SK-N-SH treated with all-trans-retinoic acid at 6 μM for 48 hours (cell line): ENCODE measurements around the gene ANKRD12.

Experiments used
- ATAC-seq: fragments of 200-7000 bp; cut with Tn5 transposase; 3 replicates; pipeline ENCODE4 v1.9.1; 2020; ENCODE audit warnings: mild to moderate bottlenecking, moderate library complexity
- BACH2 ChIP-seq: fragments of 250-450 bp; sonication (Bioruptor Pico); IDR thresholded peaks from 2 replicates; pipeline ENCODE4 v1.9.0; 2021; ENCODE audit warnings: mild to moderate bottlenecking, borderline replicate concordance
- CSDC2 ChIP-seq: fragments of 250-450 bp; sonication (Bioruptor Pico); IDR thresholded peaks from 2 replicates; pipeline ENCODE4 v1.5.0; 2020; ENCODE audit warnings: mild to moderate bottlenecking, moderate library complexity
- ESRRG ChIP-seq: fragments of 250-450 bp; sonication (Bioruptor Pico); IDR thresholded peaks from 2 replicates; pipeline ENCODE4 v1.6.1; 2021; ENCODE audit warnings: mild to moderate bottlenecking
- GLIS3 ChIP-seq: fragments of 250-450 bp; sonication (Bioruptor Pico); IDR thresholded peaks from 2 replicates; pipeline ENCODE4 v1.5.0; 2020; ENCODE audit warnings: mild to moderate bottlenecking, moderate library complexity
- ISL1 ChIP-seq: fragments of 250-450 bp; sonication (Bioruptor Pico); IDR thresholded peaks from 2 replicates; pipeline ENCODE4 v2.1.2; 2022; ENCODE audit warnings: mild to moderate bottlenecking, moderate library complexity
- OSR1 ChIP-seq: fragments of 250-450 bp; sonication (Bioruptor Pico); IDR thresholded peaks from 2 replicates; pipeline ENCODE4 v1.8.0; 2022; ENCODE audit warnings: moderate library complexity, mild to moderate bottlenecking, inconsistent platforms
- RARB ChIP-seq: fragments of 250-450 bp; sonication (Bioruptor Pico); IDR thresholded peaks from 2 replicates; pipeline ENCODE4 v1.8.0; 2021; ENCODE audit warnings: mild to moderate bottlenecking, moderate library complexity
- TOX ChIP-seq: fragments of 250-450 bp; sonication (Bioruptor Pico); IDR thresholded peaks from 2 replicates; pipeline ENCODE4 v1.8.0; 2021; ENCODE audit warnings: mild to moderate bottlenecking, moderate library complexity, borderline replicate concordance
- ZFP3 ChIP-seq: fragments of 250-450 bp; sonication (Bioruptor Pico); IDR thresholded peaks from 2 replicates; pipeline ENCODE4 v1.5.0; 2020; ENCODE audit warnings: mild to moderate bottlenecking, moderate library complexity
- ZFP30 ChIP-seq: fragments of 450-650 bp; formaldehyde crosslinking; IDR thresholded peaks from 2 replicates; pipeline ENCODE4 v1.5.0; 2022; ENCODE audit warnings: mild to moderate bottlenecking, moderate library complexity
- ZNF8 ChIP-seq: fragments of 450-650 bp; formaldehyde crosslinking; IDR thresholded peaks from 2 replicates; pipeline ENCODE4 v1.5.0; 2020; ENCODE audit warnings: mild to moderate bottlenecking, moderate library complexity
- TF ChIP-seq, protein P1 (sequence below): fragments of 250-450 bp; sonication (Bioruptor Pico); IDR thresholded peaks from 2 replicates; pipeline ENCODE4 v1.5.0; 2020; ENCODE audit warnings: mild to moderate bottlenecking, moderate library complexity
- TF ChIP-seq, protein P2 (sequence below): fragments of 250-450 bp; sonication (Bioruptor Pico); IDR thresholded peaks from 2 replicates; pipeline ENCODE4 v1.8.0; 2021; ENCODE audit warnings: low read depth, mild to moderate bottlenecking, moderate library complexity, borderline replicate concordance
- TF ChIP-seq, protein P3 (sequence below): fragments of 250-450 bp; sonication (Bioruptor Pico); IDR thresholded peaks from 2 replicates; pipeline ENCODE4 v1.5.1; 2021; ENCODE audit warnings: mild to moderate bottlenecking, moderate library complexity
- TF ChIP-seq, protein P4 (sequence below): fragments of 250-450 bp; sonication (Bioruptor Pico); IDR thresholded peaks from 2 replicates; pipeline ENCODE4 v1.8.0; 2020; ENCODE audit warnings: mild to moderate bottlenecking, moderate library complexity, borderline replicate concordance
- TF ChIP-seq, protein P5 (sequence below): fragments of 250-450 bp; sonication (Bioruptor Pico); IDR thresholded peaks from 2 replicates; pipeline ENCODE4 v1.5.1; 2020; ENCODE audit warnings: low read depth, mild to moderate bottlenecking, moderate library complexity

ANKRD12 gene

DNA sequence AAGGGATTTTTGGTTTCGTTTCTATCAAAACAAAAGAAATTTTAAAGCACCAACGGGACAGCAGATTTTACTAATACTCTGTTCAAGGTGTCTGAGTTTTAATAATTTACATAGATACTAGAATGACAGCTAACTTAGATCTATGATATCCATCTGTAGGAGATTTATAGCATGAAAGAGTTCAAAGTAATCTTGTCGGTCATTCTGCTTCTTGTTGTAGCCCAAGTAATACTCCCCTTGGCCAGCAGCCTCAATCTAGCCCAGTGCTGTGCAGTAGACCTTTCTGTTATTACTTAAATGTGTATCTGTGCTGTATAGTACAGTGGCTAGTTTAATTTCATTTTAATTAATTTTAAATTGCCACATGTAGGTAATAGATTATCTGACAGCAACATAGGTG lies 44.7 kb downstream of the ANKRD12 start:
- TF ChIP-seq, protein P1, sequence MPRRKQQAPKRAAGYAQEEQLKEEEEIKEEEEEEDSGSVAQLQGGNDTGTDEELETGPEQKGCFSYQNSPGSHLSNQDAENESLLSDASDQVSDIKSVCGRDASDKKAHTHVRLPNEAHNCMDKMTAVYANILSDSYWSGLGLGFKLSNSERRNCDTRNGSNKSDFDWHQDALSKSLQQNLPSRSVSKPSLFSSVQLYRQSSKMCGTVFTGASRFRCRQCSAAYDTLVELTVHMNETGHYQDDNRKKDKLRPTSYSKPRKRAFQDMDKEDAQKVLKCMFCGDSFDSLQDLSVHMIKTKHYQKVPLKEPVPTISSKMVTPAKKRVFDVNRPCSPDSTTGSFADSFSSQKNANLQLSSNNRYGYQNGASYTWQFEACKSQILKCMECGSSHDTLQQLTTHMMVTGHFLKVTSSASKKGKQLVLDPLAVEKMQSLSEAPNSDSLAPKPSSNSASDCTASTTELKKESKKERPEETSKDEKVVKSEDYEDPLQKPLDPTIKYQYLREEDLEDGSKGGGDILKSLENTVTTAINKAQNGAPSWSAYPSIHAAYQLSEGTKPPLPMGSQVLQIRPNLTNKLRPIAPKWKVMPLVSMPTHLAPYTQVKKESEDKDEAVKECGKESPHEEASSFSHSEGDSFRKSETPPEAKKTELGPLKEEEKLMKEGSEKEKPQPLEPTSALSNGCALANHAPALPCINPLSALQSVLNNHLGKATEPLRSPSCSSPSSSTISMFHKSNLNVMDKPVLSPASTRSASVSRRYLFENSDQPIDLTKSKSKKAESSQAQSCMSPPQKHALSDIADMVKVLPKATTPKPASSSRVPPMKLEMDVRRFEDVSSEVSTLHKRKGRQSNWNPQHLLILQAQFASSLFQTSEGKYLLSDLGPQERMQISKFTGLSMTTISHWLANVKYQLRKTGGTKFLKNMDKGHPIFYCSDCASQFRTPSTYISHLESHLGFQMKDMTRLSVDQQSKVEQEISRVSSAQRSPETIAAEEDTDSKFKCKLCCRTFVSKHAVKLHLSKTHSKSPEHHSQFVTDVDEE (CRISPR knock-in tag) = no peak
- no peak for TF ChIP-seq TOX
- TF ChIP-seq ISL1 (CRISPR knock-in tag) = no peak
- TF ChIP-seq, protein P2, sequence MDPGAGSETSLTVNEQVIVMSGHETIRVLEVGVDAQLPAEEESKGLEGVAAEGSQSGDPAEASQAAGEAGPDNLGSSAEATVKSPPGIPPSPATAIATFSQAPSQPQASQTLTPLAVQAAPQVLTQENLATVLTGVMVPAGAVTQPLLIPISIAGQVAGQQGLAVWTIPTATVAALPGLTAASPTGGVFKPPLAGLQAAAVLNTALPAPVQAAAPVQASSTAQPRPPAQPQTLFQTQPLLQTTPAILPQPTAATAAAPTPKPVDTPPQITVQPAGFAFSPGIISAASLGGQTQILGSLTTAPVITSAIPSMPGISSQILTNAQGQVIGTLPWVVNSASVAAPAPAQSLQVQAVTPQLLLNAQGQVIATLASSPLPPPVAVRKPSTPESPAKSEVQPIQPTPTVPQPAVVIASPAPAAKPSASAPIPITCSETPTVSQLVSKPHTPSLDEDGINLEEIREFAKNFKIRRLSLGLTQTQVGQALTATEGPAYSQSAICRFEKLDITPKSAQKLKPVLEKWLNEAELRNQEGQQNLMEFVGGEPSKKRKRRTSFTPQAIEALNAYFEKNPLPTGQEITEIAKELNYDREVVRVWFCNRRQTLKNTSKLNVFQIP (CRISPR knock-in tag) = no peak
- TF ChIP-seq CSDC2 = no peak
- TF ChIP-seq ESRRG (CRISPR knock-in tag) = no peak
- TF ChIP-seq ZFP3 (CRISPR knock-in tag) = no peak
- no peak for TF ChIP-seq ZNF8
- TF ChIP-seq, protein P3, sequence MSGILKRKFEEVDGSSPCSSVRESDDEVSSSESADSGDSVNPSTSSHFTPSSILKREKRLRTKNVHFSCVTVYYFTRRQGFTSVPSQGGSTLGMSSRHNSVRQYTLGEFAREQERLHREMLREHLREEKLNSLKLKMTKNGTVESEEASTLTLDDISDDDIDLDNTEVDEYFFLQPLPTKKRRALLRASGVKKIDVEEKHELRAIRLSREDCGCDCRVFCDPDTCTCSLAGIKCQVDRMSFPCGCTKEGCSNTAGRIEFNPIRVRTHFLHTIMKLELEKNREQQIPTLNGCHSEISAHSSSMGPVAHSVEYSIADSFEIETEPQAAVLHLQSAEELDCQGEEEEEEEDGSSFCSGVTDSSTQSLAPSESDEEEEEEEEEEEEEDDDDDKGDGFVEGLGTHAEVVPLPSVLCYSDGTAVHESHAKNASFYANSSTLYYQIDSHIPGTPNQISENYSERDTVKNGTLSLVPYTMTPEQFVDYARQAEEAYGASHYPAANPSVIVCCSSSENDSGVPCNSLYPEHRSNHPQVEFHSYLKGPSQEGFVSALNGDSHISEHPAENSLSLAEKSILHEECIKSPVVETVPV (CRISPR knock-in tag) = no peak
- no peak for TF ChIP-seq OSR1 (CRISPR knock-in tag)
- TF ChIP-seq, protein P4, sequence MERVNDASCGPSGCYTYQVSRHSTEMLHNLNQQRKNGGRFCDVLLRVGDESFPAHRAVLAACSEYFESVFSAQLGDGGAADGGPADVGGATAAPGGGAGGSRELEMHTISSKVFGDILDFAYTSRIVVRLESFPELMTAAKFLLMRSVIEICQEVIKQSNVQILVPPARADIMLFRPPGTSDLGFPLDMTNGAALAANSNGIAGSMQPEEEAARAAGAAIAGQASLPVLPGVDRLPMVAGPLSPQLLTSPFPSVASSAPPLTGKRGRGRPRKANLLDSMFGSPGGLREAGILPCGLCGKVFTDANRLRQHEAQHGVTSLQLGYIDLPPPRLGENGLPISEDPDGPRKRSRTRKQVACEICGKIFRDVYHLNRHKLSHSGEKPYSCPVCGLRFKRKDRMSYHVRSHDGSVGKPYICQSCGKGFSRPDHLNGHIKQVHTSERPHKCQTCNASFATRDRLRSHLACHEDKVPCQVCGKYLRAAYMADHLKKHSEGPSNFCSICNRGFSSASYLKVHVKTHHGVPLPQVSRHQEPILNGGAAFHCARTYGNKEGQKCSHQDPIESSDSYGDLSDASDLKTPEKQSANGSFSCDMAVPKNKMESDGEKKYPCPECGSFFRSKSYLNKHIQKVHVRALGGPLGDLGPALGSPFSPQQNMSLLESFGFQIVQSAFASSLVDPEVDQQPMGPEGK = no peak
- TF ChIP-seq, protein P5, sequence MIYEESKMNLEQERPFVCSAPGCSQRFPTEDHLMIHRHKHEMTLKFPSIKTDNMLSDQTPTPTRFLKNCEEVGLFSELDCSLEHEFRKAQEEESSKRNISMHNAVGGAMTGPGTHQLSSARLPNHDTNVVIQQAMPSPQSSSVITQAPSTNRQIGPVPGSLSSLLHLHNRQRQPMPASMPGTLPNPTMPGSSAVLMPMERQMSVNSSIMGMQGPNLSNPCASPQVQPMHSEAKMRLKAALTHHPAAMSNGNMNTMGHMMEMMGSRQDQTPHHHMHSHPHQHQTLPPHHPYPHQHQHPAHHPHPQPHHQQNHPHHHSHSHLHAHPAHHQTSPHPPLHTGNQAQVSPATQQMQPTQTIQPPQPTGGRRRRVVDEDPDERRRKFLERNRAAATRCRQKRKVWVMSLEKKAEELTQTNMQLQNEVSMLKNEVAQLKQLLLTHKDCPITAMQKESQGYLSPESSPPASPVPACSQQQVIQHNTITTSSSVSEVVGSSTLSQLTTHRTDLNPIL (CRISPR knock-in tag) = no peak
- no peak for TF ChIP-seq GLIS3 (CRISPR knock-in tag)
- TF ChIP-seq ZFP30 (CRISPR knock-in tag) = no peak
- no peak for ATAC-seq

DNA sequence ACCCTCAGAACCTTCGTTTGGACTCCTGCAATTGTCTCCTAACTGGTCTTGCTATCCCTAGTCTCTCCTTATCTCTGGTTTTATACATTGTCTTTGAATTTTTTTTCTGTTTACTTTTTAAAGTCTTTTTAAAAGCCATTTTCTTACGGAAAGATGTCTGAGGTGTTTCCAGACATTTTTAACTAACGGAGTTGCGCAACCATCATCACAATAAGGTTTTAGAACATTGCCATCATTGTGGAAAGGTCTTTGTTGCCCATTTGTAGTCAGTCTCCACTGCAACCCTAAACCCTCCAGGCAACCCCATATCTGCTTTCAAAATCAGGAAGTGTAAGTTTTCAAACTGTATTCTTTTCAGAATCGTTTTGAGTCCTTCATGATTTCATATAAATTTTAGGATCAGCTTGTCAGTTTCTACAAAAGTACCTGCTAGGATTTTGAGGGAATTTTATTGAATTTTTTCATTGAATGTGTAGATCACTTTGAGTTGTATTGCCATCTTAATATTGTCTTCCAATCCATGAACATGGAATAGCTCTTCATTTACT lies 46.3 kb downstream of the ANKRD12 start:
- no peak for ATAC-seq
- no peak for TF ChIP-seq ISL1 (CRISPR knock-in tag)
- TF ChIP-seq, protein P3 (CRISPR knock-in tag) = no peak
- no peak for TF ChIP-seq CSDC2
- no peak for TF ChIP-seq ZFP30 (CRISPR knock-in tag)
- TF ChIP-seq, protein P5 (CRISPR knock-in tag) = no peak
- TF ChIP-seq, protein P1 (CRISPR knock-in tag) = no peak
- no peak for TF ChIP-seq BACH2 (CRISPR knock-in tag)
- TF ChIP-seq RARB (CRISPR knock-in tag) = no peak
